Testis (tissue), 2 donors: ENCODE measurements around the gene RELCH.

Experiments used
- POLR2A ChIP-seq: fragments of 450-650 bp; IDR thresholded peaks from one replicate; pipeline ENCODE4 v1.6.1; 2017; ENCODE audit warnings: antibody characterized with exemption, mild to moderate bottlenecking, moderate library complexity
- TF ChIP-seq, protein P1 (sequence below), 3 experiments: fragments of 450-650 bp in 2 of 3; fragments of 200-600 bp in 1 of 3; sonication (generic) in 1 of 3; IDR thresholded peaks; one replicate each; pipeline ENCODE4 v1.5.1; 2016 to 2019; ENCODE audit warnings: antibody characterized with exemption in 3 of 3, mild to moderate bottlenecking in 2 of 3, moderate library complexity in 1 of 3

DNA sequence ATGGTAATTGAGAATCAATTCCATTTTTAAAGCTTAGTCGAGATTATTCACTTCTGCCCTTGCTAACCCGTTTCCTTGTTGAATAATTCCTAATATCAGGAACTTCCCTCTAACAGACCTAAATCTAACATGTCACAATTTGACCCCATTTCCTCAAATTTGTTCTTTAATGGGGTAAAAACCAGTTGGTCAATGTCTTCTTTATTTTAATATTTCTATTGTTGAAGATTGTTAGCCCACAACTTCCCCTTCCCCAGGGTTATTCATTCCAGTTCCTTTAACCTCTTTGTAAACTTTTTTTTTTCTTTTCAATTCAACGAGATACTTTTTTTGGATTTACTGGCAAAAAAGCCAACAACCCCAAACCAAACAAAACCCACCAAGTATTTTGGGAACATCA is 145.4 kb downstream of the RELCH start:
- TF ChIP-seq, protein P1, sequence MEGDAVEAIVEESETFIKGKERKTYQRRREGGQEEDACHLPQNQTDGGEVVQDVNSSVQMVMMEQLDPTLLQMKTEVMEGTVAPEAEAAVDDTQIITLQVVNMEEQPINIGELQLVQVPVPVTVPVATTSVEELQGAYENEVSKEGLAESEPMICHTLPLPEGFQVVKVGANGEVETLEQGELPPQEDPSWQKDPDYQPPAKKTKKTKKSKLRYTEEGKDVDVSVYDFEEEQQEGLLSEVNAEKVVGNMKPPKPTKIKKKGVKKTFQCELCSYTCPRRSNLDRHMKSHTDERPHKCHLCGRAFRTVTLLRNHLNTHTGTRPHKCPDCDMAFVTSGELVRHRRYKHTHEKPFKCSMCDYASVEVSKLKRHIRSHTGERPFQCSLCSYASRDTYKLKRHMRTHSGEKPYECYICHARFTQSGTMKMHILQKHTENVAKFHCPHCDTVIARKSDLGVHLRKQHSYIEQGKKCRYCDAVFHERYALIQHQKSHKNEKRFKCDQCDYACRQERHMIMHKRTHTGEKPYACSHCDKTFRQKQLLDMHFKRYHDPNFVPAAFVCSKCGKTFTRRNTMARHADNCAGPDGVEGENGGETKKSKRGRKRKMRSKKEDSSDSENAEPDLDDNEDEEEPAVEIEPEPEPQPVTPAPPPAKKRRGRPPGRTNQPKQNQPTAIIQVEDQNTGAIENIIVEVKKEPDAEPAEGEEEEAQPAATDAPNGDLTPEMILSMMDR (IDR thresholded peaks at IDR 0.05) = no peak
- no peak for TF ChIP-seq POLR2A
